Stimulated activated CD8-positive, alpha-beta memory T cell treated with anti-CD3 and anti-CD28 coated beads, Interleukin-4, amount 100 ng/mL, for 1 hour (primary cell): ENCODE data around the gene GPR63.

Experiments used
- DNase-seq, 2 donors: peaks; one replicate each; pipeline ENCODE4 v3.0.0-alpha.2; 2020; ENCODE audit warnings: low read depth in 2 of 2, low spot score in 1 of 2

GPR63 gene

DNA sequence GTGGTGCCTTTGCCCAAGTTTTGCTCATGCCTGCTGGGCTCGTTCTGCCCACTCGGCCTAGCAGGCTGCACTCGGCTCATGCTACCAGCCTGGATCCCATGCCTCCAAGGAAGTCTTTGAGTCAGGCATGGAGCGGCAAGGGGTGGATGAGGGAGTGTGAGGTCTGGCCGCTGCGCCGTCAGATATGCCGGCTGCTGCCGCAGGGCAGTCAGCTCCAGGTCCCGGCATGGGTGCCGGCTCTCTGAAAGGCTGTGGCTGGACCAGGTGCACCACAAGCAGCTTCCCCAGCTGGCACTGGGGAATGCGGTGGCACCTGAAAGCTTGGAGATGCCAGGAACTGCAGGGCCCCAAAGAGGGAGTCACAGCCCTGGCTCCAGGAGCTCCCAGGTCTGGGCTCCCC is 75.5 kb downstream of the GPR63 start:
- no peak for DNase-seq

DNA sequence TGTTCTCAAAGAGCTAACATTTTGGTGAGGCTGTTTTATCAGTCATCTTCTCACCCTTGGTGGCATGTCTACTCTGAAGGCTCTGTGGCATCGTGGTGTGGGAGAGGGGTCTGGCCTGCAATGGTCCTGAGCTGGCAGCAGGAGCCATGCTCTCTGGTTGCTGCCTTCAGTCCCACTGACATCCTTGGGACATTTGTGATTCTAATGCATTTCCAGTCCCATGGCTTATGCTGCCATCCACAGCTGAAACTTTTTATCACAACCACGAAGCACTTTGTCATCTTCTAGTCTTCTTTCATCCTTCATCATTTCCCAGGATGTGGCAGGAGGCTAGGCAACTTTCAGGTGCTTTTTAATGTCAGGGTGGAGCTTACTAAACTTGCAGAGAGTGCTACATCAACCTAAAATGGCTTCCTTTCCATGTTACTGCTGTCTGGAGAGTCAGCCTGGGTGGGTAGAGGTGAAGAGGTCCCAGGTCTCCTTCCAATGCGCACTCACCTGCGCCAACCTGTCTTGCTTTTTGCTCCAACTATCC is 77.1 kb downstream of the GPR63 start:
- DNase-seq, result no peak

GRCh38 chr6:96755096-96755495 is 82.2 kb downstream of the GPR63 start:
- DNase-seq, result no peak

GRCh38 chr6:96749891-96750290 is 87.4 kb downstream of the GPR63 start:
- DNase-seq, result no peak
